Measurements from ENCODE around the gene SLC22A7.

- no peak for TF ChIP-seq CEBPB (IDR thresholded peaks at IDR 0.05)
- no peak for TF ChIP-seq EP300 (IDR thresholded peaks at IDR 0.05; ENCODE audit: borderline replicate concordance)
- TF ChIP-seq TAF1 (IDR thresholded peaks at IDR 0.05; ENCODE audit: low read depth), result no peak
- no peak for TF ChIP-seq REST (IDR thresholded peaks at IDR 0.05; ENCODE audit: low read depth)
- no peak for TF ChIP-seq FOXM1 (IDR thresholded peaks at IDR 0.05; ENCODE audit: borderline replicate concordance, low read depth)
- TF ChIP-seq CREB1 (IDR thresholded peaks at IDR 0.05; ENCODE audit: low read depth), result no peak
- no peak for TF ChIP-seq RAD21 (IDR thresholded peaks at IDR 0.05; ENCODE audit: low read depth)
- no peak for TF ChIP-seq EGR1 (IDR thresholded peaks at IDR 0.05)
- no peak for TF ChIP-seq MAX (IDR thresholded peaks at IDR 0.05)
Observed at GRCh38 chr6:43253401-43253800, 44.7 kb upstream of the SLC22A7 start.

Measured in Ishikawa (cell line).